ENCODE data around the gene RNLS.

The RNLS gene

GRCh38 chr10:88256013-88256680 lies 327.0 kb downstream of the RNLS start:
- DNase-seq (ENCODE audit: insufficient read length), result no peak
- TF ChIP-seq POLR2AphosphoS5 (IDR thresholded peaks at IDR 0.05; ENCODE audit: low read depth, low read length) (no peak), POLR2A (IDR thresholded peaks at IDR 0.05; ENCODE audit: low read depth, low read length) (no peak), TAF1 (IDR thresholded peaks at IDR 0.05; ENCODE audit: borderline replicate concordance, low read depth, low read length) (no peak)

DNA sequence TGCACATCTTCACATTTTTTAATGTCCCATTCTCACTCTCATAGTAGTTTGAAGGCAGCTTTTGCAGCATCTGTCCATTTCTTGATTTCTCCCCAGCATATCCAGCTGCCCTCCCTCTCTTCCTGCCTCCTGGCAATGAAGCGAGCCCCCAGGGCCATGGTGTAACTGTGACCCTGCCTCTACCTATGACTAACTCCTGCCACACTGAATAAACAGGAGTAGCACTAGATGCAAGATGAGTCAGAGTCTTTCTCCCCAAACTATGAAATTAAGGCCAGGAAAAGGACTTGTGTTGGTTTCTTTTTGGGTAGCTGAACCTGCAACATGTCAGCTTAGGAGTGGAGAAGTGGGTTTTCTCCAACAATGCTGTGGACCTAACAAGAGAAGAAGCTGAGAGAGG lies 329.0 kb downstream of the RNLS start:
- FAIRE-seq, result no peak
- DNase-seq (ENCODE audit: insufficient read length), result no peak
- TF ChIP-seq TAF1 (IDR thresholded peaks at IDR 0.05; ENCODE audit: borderline replicate concordance, low read depth, low read length) (no peak), POLR2AphosphoS5 (IDR thresholded peaks at IDR 0.05; ENCODE audit: low read depth, low read length) (no peak), POLR2A (IDR thresholded peaks at IDR 0.05; ENCODE audit: low read depth, low read length) (no peak)

More at GRCh38 chr10:88256013-88256680, 327.0 kb downstream of the RNLS start:
- FAIRE-seq, result no peak

DNA sequence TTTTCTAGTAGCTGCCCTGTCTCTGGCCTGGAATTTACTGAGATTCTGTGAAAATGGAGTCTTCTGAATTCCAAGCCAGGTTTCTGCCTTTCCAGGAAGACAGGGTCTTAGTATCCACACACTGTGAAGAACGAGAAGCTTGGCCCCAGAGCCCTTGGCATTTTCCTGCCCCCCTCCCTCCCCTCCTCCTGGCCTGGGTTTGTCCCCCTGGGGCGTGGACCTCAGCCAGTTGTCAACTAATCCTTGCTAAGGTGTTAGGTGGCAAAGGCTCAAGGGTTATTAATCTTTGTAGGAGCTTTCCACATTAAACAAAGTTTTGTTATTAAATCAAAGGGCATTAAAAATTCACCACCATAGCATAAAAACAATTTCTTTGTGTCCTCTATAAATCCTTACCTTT lies 329.5 kb downstream of the RNLS start:
- DNase-seq (ENCODE audit: insufficient read length) (no peak), FAIRE-seq (no peak)
- TF ChIP-seq POLR2A (IDR thresholded peaks at IDR 0.05; ENCODE audit: low read depth, low read length), result no peak
- TF ChIP-seq TAF1 (IDR thresholded peaks at IDR 0.05; ENCODE audit: borderline replicate concordance, low read depth, low read length), result no peak
- TF ChIP-seq POLR2AphosphoS5 (IDR thresholded peaks at IDR 0.05; ENCODE audit: low read depth, low read length), result no peak

- FAIRE-seq (no peak), DNase-seq (ENCODE audit: insufficient read length) (no peak)
- TF ChIP-seq POLR2A (IDR thresholded peaks at IDR 0.05; ENCODE audit: low read depth, low read length) (no peak), POLR2AphosphoS5 (IDR thresholded peaks at IDR 0.05; ENCODE audit: low read depth, low read length) (no peak), TAF1 (IDR thresholded peaks at IDR 0.05; ENCODE audit: borderline replicate concordance, low read depth, low read length) (no peak)
These were observed 330.0 kb downstream of the RNLS start for GRCh38 chr10:88253128-88253527.

DNA sequence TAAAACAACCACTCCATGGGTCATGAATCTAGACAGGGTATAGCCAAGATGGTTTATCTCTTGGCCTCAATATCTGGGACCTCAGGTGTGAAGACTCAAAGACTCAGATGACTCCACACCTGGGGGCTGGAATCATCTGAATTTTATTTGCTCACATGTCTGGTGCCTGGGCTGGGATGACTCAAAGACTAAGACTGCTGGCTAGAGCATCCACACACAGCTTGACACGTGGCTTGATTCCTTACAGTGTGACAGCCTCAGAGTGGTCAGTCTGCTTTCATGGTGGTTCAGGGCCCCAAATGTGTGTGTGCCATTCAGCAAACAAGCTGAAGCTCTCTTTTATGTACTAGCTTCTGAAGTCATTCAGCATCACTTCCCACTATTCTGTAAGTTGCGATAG lies 333.7 kb downstream of the RNLS start:
- FAIRE-seq, result no peak
- no peak for DNase-seq (ENCODE audit: insufficient read length)
- TF ChIP-seq TAF1 (IDR thresholded peaks at IDR 0.05; ENCODE audit: borderline replicate concordance, low read depth, low read length), result no peak
- no peak for TF ChIP-seq POLR2A (IDR thresholded peaks at IDR 0.05; ENCODE audit: low read depth, low read length)
- no peak for TF ChIP-seq POLR2AphosphoS5 (IDR thresholded peaks at IDR 0.05; ENCODE audit: low read depth, low read length)

DNA sequence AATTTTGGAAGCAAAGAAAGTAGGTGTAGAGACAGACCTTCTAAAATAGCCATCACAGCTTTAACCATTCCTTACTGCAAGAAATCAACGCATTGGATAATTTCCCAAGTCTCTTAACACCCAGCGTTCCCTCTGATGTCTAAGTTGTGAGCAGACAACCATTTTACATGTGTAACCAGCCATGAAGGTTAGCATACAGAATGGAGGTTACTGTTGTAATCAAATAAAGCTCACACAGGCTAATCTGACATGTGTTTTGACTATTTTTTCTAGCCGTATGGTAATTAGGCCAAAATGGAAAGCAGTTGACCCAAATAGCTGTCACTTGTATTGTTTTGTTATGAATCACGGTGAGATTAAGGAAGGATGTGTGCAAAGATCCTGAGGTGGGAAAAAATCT lies 336.4 kb downstream of the RNLS start:
- no peak for FAIRE-seq
- DNase-seq (ENCODE audit: insufficient read length), result no peak
- no peak for TF ChIP-seq TAF1 (IDR thresholded peaks at IDR 0.05; ENCODE audit: borderline replicate concordance, low read depth, low read length)
- no peak for TF ChIP-seq POLR2A (IDR thresholded peaks at IDR 0.05; ENCODE audit: low read depth, low read length)
- TF ChIP-seq POLR2AphosphoS5 (IDR thresholded peaks at IDR 0.05; ENCODE audit: low read depth, low read length), result no peak

DNA sequence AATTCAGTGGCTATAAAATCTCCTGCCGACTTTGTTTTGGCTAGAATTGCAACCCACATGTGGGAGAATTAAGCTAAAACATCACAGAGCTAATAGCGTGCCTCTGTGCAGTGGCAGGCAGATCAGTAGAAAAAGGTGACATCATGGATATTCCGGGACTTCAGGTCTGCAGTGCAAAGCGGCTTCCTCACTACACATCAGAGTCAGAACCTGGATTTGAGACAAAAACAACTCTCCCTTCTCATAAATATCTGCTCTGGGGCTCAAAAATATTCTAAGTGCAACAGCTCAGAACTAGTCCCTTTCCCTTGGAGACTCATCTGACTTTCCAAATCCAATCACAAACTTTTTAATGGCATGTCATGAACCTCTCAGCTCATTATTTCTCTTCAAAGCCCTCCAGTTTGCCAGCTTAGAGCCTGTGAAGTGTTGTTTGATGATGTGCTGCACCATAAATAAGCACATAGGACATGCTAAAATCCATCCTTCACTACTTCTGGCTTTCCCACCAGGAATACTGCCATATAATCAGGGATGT lies 337.1 kb downstream of the RNLS start:
- FAIRE-seq (no peak), DNase-seq (ENCODE audit: insufficient read length) (no peak)
- no peak for TF ChIP-seq TAF1 (IDR thresholded peaks at IDR 0.05; ENCODE audit: borderline replicate concordance, low read depth, low read length)
- no peak for TF ChIP-seq POLR2AphosphoS5 (IDR thresholded peaks at IDR 0.05; ENCODE audit: low read depth, low read length)
- no peak for TF ChIP-seq POLR2A (IDR thresholded peaks at IDR 0.05; ENCODE audit: low read depth, low read length)

GRCh38 chr10:88244781-88245625 lies 338.1 kb downstream of the RNLS start:
- no peak for TF ChIP-seq POLR2A (IDR thresholded peaks at IDR 0.05; ENCODE audit: low read depth, low read length)
- no peak for TF ChIP-seq TAF1 (IDR thresholded peaks at IDR 0.05; ENCODE audit: borderline replicate concordance, low read depth, low read length)
- no peak for TF ChIP-seq POLR2AphosphoS5 (IDR thresholded peaks at IDR 0.05; ENCODE audit: low read depth, low read length)
- no peak for DNase-seq (ENCODE audit: insufficient read length)
- FAIRE-seq, result no peak

DNA sequence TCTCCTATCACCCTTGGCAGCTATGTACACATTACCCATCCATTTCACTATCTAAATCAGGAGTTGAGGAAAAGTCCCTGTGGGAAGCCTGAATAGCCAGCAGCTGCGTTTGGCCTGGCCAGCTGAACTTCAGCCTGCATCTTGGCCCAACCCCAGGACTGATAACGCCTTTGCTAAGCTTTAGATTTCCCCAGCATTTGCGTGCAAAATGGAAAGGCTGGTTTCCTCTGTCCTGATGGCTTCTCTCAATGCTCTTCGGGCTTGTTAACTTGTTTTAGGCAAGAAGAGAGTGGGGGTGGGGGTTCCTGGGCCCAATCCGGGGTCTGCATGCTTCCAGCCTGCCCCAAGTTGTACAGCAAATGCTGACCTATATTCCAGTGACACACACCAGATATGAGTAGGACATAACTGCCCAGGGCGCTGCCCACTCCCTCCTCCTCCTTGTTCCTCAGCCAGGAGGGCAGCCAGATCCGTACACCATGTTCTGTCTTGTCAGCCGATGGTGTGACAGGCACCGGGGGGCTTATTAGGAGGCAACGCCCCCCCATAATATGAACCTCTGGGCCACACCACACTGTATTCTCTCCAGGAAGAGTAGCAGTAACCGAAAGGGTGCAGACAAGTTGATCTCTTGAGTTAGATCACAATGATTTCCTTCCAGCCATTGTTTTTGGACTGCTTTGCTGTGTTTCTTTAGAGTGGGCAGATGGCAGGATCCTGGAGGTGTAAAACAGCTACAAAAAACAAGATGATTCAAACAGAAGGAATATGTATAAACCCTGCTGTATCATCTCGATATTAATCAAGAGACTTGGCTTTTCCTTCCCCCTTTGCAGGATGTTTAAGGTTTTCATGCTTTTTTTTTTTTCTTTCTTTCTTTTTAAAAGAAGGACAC lies 339.0 kb downstream of the RNLS start:
- no peak for TF ChIP-seq TAF1 (IDR thresholded peaks at IDR 0.05; ENCODE audit: borderline replicate concordance, low read depth, low read length)
- no peak for TF ChIP-seq POLR2A (IDR thresholded peaks at IDR 0.05; ENCODE audit: low read depth, low read length)
- no peak for TF ChIP-seq POLR2AphosphoS5 (IDR thresholded peaks at IDR 0.05; ENCODE audit: low read depth, low read length)
- DNase-seq (ENCODE audit: insufficient read length) (no peak), FAIRE-seq (no peak)

DNA sequence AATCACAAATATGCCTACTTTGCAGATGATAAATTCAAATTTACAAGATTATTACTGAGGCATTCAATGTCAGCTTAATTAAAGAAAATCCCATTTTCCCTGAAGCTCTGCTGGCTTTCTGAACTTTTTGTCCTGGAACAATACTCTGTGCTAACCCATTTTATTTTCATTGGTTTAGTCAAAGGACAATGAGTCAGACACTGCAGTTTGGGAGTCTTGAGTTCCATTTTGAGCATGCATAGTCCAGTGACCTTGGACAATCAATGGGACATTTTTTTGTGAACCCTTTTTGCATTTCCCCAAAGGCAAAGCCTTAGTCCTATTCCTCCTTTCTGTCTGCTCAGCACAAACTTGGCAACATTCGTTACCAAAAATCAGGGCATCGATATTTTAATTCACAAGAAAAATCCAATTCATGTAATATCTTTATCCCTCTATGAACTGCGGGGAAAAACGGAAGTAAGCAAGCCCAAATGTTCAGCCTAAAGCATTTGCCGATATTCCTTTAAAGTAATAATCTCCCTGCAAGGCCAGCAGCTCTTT lies 339.8 kb downstream of the RNLS start:
- no peak for FAIRE-seq
- no peak for DNase-seq (ENCODE audit: insufficient read length)
- no peak for TF ChIP-seq TAF1 (IDR thresholded peaks at IDR 0.05; ENCODE audit: borderline replicate concordance, low read depth, low read length)
- TF ChIP-seq POLR2AphosphoS5 (IDR thresholded peaks at IDR 0.05; ENCODE audit: low read depth, low read length), result no peak
- TF ChIP-seq POLR2A (IDR thresholded peaks at IDR 0.05; ENCODE audit: low read depth, low read length), result no peak
